Measurements from ENCODE around the gene ZBTB46.

ZBTB46 gene

DNA sequence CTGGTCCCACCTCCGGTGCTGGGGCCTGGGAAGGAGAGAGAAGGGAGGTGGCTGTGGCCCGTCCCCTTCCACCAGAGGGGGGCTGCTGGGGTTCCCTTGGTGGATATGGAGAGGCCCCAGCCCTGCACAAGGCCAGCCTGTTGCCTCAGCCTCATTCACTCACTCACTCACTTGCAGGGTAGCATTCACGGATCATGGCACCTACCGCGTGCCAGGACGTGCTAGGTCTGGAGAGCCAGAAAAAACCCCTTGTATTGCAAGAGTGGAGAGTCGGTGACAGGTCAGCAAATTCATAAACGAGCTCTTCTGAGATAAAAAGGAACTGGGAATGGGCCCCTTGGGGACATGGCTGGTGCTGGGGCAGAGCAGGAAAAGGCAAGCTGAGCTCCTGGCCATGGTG is 6.4 kb upstream of the ZBTB46 start:
- no peak for DNase-seq (ENCODE audit: low read depth)

DNA sequence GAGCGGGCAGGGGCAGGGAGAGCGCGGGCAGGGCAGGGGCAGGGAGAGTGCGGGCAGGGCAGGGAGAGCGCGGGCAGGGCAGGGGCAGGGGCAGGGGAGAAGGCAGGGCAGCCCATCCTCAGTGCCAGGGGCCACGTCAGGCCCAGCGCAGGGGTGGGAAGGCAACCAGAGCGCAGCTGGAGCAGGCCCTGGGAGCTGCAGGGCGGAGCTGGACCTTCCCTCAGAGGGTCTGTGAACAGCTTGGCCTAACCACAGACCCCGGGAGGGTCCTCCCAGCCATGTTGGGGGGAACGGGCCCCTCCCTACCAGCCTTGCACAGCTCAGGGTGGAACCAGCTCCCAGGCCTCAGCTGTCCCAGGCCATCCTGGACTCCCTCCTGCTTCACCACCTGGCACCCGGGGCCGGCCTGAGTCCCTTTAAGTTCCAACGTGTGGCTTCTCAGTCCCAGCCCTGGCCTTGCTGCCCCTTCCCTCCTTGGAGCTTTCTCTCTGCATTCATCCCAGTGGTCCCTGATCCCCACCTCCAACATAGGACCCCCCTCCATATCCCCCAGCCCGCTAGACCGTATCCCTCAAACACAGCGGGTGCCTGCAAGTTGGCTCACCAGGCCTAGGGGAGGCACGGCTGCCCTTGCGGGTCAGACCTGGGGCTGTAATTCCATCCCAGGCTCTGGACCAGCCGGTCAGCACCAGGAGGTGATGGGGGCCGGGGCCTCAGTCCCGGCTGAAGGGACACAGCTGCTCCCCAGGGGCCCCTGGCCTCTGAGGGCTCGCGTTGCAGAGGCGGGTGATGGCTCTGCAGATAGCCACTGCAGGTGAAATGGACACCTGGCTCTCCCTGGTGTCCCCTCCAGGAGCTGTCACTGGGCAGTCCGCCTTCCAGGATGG is 5.6 kb upstream of the ZBTB46 start:
- no peak for DNase-seq (ENCODE audit: low read depth)

GRCh38 chr20:63835021-63835858 is 4.2 kb upstream of the ZBTB46 start:
- DNase-seq (ENCODE audit: low read depth) = peak; percentile 92

DNA sequence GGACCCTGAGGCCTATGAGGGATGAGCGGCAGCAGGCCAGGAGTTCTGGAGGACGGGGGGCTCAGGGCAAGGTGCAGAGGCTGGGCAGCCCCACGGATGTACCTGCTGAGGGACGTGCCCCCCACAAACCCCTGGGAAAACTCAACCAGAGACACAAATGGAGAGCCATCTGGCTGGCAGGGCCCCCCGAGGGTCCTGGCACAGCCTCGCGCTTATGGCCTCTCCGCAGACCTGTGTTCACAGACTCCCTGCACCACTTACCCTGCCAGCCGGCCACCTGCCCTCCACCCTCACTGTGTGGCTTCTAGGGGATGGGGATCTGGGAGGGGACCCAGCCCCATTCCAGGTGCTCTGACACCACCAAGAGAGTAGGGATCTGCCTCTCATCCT is 3.4 kb upstream of the ZBTB46 start:
- DNase-seq (ENCODE audit: low read depth) = no peak

DNA sequence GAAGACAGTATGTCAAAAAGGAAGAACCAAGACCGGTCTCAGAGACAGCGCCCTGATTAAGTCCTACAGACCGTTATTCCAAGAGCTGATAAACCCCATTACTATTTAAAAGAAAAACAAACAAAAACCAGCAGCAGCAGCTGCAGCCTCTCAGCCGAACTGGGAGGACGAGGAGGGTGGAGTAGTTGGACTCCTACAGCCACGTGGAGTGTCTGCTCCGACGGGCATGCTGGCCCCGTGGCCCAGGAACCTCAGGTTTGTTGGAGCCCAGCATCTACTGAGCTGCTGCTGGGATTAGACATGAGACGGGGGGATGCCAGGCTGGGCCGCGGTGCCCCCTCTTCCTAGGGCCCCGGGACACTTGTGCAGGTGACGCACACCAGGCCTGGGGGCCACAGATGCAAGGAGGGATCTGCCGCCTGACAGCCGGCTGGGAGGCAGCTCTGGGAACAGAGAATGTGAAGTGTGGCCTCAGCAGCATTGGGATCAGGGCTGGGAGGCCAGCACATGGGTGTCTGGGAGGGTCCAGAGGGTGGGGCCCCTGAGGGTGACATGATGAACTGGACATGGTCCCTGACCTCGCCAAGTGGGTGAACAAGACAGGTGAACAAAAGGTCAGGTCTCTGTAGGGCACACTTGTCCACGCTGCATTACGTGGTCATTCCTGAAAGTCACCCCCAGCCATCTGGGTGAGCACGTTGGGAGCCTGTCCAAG is 2.9 kb upstream of the ZBTB46 start:
- peak; percentile 22 for DNase-seq (ENCODE audit: low read depth)

DNA sequence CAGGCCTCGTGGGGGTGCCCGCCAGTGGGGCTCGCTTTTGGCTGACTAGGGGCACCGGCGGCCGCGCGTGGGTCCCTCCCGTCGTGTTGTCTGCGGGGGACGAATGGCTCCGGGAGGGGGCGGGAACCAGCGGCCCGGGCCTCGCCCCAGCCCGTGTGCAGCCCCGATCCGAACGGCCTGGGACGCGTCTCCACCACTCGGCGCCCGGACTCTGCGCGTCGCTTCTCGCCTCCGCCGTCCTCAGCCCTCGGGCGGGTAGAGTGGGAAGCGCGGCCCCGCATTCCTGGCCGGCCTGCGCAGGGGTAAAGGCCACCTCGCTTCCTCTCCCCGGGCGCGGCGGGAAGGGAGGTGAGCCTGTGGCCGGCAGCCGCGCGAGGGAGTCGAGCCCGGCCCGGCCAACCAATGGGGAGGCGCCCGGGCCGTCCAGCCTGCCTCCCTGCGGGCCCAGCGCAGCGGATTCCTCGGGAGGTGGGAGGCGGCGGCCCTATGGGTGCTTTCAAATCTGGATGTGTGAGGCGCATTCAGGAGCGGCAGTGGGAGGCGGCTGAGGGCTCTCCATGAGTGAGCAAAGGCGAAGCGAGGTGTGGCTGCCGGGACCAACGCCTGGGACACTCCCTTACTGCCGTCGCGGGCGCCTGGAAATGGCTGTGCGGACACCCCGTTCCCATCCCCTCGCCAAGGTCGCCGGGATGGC is 1.1 kb upstream of the ZBTB46 start:
- no peak for DNase-seq (ENCODE audit: low read depth)

DNA sequence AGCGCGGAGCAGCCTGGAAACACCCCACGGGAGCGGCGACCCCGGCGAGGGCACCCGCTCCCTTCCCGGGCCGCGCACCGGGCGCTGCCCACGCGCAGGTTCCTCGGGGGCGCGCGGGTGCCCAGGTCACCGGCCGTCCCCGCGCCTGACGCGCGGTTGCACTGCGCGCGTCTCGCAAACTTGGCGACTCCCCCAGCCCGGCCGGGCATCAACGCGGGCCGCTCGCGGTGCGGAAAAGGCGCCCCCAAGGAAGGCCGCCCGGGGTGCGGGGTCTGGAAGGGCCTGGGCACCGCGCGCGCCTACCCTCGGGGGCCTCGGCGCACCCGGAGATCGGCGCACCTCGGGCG is 555 bp upstream of the ZBTB46 start:
- no peak for DNase-seq (ENCODE audit: low read depth)

DNA sequence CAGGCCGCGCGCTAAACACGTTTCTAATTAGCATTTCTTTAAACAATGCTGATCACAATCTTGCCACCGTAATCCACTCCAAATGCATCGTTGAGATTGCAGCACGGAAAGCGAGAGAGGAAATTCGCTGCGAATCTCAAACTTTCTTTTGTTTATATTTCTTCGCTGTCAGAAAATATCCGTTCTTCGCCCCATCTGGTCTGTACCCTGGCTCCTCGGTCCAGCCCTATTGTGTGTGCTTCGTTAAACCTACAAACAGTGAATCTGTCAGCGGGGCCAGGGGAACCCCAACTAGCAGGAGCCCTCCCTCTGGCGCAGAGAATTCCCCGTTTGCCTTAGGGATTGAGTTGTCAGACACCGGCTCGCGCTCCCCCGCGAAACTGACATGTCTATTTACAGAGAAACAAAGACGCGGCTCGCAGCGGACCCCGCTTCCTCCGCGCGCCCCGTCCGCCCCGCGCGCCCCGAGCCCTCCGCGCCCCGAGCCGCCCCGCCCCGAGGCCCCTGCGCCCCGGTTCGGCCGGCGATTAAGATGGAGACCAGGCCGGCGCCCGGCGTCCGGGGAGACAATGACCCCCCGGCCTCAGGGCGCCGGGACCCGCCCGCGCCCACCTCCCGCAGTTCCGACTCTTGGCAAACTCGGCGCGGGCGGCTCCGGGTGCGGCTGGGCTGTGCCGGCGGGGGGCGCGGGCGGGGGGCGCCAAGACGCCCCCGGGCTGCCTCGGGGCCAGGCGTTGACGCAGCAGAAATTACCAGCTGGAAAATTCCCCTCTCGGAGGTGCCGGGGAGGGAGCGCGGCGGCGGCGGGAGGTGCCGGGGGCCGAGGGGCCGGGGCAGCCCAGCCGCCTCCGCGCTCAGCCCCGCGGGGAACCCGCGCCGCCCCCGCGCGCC is 874 bp downstream of the ZBTB46 start:
- DNase-seq (ENCODE audit: low read depth) = no peak

GRCh38 chr20:63829603-63829944 is 1.5 kb downstream of the ZBTB46 start:
- no peak for DNase-seq (ENCODE audit: low read depth)

GRCh38 chr20:63828951-63829350 is 2.1 kb downstream of the ZBTB46 start:
- no peak for DNase-seq (ENCODE audit: low read depth)

DNA sequence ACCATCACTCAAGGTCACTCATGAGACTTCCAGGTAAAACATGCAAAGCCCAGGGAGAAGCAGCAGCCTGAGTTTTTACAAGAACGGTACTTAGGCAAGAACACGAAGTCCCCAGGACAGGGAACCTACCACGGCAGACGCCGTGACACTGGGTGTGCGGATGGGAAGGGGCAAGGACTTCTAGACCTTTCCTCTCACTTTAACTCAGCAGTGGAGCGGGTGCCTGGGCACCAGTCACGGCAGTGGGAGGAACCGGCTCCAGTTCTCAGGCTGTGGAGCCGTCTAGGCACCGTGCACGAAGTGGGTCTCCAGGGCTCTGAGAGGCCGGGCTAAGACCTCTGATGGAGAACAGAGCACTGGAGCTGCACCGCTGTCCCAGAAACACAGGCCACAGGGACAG is 2.5 kb downstream of the ZBTB46 start:
- DNase-seq (ENCODE audit: low read depth) = no peak

- DNase-seq (ENCODE audit: low read depth) = no peak
Measured at GRCh38 chr20:63828124-63828523, 2.9 kb downstream of the ZBTB46 start.

- no peak for DNase-seq (ENCODE audit: low read depth)
Measured at GRCh38 chr20:63826753-63827152, 4.3 kb downstream of the ZBTB46 start.

DNA sequence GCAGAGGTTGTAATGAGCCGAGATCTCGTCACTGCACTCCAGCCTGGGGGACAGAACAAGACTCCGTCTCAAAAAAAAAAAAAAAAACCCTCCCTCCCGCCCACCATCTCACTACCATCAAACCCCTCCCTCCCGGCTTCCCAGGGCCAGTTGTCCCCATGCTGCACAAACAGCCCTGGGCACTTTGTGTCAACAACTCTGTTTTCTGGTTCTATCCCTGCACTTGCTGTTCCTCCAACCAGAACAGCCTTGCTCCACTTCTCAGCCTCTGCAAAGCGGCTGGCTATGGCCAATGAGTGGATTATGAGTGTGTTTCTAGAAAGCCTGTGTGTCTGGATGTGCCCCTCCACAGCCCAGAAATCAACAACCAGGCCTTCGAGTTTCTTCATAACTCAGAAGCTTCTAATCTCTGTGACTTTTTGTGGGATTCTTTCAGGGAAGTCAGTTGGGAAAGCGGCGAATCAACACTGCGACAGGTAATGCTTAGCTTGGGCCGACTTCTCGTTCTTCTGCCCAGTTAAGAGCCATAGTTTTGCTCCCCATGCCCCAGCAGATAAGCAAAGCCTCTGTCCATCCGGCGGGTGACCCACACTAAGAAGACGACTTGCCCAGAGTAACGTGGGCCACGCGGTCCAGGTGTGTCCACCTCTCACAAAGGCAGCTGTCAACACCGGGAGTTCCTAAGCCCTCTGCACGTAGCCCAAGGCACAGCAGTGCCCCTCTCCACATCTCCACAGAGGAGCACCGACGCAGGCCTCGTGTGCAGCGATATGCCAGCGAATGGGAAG is 5.5 kb downstream of the ZBTB46 start:
- DNase-seq (ENCODE audit: low read depth) = no peak

DNA sequence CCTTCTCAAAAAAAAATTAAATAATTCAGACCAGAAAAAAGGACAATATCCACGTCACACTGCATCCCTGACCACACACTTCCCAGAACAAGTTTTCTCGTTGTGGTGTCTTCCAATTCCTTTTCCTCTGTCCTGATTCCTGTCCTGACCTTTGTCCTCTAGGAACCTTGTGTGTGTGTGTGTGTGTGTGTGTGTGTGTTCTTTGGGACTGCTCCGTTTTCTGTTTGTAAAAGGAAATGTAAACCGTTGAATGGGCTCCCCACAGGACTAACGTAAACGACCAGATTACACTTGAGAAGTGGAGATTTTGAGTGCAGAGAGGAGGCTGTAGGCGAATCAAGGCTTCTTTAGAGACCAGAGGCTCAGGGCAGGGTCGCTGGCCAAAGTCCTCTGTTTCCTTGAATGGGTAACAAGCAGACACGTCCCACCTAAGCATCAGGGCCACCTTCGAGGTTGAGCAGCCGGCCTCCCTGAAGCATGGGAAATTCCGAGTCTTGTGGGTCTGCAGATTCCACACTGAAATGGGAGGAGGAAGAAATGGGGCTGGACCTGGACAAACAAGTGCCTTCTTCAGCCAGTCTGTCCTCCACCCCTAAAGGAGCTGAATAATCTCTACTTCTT is 7.3 kb downstream of the ZBTB46 start:
- no peak for DNase-seq (ENCODE audit: low read depth)

DNA sequence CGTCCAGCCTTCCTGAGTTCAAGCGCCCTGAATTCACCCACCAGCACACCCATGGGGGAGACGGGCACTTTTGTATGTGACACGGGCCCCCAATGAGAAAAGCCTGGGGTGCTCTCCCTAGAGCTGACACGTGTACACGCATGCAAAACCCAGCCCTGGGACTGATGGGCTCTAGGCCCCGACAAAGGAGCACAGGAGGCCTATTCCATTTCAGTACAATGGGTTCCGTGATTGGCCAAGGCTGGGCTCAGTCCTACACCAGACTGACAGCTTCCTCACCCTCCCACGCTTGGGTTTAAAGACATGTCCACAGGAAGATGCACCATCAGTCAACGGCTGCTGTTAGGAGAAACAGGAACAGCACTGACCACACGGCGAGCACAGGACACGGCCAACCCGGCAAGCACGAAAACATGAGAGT is 8.8 kb downstream of the ZBTB46 start:
- DNase-seq (ENCODE audit: low read depth) = no peak

- no peak for DNase-seq (ENCODE audit: low read depth)
Measured at GRCh38 chr20:63821811-63822210, 9.3 kb downstream of the ZBTB46 start.

GRCh38 chr20:63819224-63819921 is 11.7 kb downstream of the ZBTB46 start:
- DNase-seq (ENCODE audit: low read depth) = peak; percentile 22

- no peak for DNase-seq (ENCODE audit: low read depth)
Measured at GRCh38 chr20:63815615-63816253, 15.3 kb downstream of the ZBTB46 start.
